NCI-H69 (cell line): ENCODE data around the gene LRRC27.
"Not testable (repeated sequence)": the region's sequence is repeated elsewhere in the genome, so short reads cannot be mapped to it uniquely, and the experiment has no call there.

Experiments
- DNase-seq: peaks from one replicate; lab custom pipeline; 2025; lab: John Stamatoyannopoulos, UW

LRRC27 gene

DNA sequence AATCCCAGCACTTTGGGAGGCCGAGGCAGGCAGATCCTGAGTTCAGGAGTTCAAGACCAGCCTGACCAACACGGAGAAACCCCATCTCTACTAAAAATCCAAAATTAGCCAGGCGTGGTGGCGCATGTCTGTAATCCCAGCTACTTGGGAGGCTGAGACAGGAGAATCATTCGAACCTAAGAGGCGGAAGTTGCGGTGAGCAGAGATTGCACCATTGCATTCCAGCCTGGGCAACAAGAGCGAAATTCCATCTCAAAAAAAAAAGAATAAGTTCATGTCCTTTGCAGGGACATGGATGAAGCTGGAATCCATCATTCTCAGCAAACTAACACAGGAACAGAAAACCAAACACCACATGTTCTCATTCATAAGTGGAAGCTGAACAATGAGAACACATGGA, 17.1 kb upstream of the LRRC27 start:
- not testable (repeated sequence) for DNase-seq

DNA sequence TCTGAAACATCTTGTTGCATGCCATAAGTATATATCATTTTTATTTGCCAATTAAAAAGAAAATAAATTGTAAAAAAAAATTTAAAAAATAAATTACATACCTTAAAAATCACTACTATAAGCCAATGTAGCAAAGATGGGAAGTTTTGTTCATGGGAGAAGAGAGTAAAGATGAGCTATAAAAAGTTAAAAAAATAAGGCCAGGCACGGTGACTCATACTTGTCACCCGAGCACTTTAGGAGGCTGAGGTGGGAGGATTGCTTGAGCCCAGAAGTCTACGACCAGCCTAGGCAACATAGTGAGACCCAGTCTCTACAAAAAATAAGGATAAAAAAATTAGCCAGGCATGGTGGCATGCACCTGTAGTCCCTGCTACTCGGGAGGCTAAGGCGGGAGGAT, 15.9 kb upstream of the LRRC27 start:
- no peak for DNase-seq

DNA sequence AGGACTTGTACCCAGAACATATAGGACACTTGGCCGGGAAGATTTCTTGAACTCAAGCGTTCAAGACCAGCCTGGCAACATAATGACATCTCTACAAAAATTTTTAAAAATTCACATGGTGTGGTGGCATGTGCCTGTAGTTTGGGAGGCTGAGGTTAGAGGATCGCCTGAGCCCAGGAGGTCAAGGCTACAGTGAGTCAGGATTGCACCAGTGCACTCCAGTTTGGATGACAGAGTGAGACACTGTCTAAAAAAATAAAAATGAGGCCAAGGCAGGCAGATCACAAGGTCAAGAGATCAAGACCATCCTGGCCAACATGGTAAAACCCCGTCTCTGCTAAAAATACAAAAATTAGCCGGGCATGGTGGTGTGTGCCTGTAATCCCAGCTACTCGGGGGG, 14.5 kb upstream of the LRRC27 start:
- not testable (repeated sequence) for DNase-seq

DNA sequence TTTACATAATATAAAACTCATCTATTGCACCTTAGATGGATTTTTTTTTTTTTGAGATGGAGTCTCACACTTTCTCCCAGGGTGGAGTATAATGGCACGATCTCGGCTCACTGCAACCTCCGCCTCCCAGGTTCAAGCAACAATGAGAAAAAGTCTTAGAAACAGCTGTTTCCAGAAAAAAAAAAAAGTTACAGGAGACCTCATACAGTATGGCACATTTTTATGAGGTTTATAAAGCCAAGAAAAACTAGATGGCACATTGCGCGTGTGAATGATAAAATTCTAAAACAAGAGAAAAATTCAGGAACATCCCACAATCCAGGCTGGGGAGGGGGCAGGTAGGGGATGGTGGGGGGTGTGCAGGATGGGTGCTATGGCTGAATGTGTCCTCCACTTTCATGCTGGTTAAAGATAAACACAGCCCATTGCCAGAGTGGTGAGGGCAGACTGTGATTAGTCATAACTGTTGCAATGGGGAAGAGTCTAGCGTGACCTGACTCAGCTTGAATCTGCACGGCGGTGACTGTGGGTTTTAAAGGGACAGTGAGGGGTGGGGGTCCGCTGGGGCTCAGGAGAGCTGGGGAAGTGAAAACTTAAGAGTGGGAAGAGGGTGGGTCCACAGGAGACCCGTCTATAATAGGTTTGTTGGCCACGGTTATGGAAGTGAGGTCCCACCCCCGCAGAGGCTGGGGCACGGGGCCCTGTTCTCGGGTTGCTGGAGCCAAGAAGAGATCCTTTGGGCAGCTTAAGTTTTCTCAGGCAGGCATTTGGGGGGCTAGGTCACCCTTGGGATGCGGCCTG, 11.9 kb upstream of the LRRC27 start:
- DNase-seq, result no peak

DNA sequence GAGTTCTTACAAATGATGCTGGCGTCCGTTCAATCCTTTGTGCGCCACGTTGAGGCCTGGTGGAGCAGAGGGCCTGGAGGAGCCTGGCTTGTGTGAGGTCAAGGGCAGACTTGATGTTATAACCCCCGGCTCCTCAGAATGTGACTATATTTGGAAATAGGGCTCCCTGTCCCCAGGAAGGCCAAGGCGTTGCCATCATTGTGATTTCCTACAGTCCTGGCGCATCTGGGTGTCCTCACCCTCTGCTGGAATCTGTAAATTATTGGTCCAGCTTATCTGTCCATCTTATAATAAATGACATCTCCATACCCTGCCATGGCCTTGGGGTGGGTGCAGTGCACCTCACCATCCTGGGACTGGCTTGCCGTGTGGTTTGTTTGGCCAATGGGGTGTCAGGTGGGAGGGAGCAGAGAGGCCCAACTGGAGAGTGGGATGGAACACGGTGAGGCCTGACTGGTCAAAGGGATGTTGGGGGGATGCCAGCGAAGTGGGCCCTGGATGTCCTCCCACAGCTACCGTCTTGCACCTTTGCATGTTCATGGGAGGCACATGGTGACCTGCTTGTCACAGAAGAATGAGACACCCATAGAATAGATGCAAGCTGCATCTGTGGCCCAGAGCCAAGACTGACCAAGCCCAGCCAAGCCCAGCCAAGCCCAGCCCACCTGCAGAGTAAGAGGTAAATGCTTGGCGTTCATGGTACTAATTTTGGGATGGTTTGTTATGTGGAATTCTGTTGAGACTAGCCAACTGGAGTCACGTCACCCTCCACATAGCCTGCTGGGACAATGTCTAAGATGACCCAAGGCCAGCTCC, 11.1 kb upstream of the LRRC27 start:
- DNase-seq, result no peak

DNA sequence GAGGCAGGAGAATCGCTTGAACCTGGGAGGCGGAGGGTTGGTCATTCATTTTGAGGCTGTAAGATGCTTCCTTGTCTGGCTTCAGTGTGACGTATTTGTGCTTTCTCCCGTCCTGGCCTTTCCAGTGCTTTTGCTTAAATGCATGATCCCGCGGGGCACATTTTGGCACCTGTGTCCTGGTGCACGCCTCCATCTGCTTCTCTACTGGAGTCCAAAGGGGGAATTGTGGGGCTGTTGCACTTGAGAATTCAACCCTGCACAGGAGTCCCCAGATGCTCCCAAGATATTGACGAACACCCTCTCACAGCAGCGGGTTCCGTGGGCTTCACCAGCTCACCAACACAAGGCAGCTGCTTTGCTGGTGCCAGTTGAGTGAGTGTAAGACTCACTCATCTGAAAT, 10.3 kb upstream of the LRRC27 start:
- DNase-seq, result no peak

DNA sequence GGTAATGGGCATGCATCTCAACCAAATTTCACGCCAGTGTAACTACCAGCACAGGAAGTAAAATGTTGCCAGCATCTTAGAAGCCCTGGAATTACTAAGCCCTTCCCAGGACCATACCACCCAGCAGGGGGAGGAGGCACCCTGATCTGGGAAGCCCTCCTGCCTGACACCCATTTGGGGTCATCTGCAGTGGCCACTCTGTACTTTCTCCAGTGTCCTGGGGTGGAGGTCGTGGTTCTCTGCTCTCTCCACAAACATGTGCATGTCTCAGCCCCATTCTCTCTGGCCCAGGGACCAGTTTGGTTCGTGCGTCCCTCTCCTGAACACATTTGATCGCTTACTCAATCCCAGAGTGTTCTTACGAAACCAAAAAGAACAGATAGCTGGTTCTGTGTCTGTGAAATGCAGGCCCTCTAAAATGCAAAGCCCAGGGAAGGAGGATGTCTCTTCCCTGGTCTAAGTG, 9.4 kb upstream of the LRRC27 start:
- no peak for DNase-seq

DNA sequence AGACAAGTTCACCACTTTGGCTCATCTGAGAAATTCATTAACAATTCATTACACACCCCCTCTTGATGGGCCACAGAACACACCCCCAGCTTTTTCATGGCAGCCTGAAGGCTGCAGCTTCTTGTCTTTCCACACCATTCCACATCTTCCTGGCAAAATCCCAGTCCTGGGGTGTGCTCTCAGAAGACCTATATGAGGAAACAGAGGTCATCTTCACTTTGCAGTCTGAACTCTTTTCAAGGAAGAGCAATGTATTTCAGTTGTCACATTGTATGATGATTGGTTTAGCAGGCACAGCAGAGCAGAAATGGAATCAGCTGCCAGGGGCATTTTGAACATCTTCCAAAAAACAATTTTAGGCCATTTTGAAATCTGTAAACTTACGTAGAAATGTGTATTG, 7.8 kb upstream of the LRRC27 start:
- DNase-seq, result no peak

DNA sequence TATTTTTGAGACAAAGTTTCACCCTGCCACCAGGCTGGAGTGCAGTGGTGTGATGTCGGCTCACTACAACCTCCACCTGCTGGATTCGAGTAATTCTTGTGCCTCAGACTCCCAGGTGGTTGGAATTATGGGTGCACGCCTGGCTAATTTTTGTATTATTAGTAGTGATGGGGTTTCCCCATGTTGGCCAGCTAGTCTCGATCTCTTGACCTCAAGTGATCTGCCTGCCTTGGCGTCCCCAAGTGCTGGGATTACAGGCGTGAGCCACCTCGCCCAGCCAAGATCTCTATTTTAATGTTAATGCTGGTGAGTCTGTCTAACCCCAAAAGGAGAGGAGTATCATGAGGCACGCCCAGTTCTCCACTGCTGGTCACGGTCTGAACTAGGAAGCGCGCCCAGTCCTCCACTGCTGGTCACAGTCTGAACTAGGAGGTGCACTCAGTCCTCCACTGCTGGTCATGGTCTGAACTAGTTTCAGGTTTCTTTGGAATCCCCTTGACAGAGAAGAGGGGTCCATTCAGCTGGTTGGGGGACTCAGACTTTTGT, 5.6 kb upstream of the LRRC27 start:
- no peak for DNase-seq

DNA sequence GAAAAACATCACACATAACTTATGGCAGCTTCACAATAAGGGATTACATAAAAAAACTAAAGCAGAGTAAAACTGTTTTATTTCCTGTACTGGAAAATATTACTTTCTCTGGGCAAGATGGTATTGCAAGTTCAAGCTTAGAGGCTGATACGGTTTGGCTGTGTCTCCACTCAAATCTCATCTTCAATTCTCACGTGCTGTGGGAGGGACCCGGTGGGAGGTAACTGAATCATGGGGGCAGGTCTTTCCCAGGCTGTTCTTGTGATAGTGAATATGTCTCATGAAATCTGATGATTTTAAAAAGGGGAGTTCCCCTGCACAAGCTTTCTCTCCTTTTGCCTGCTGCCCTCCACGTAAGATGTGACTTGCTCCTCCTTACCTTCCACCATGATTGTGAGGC, 5.1 kb upstream of the LRRC27 start:
- DNase-seq, result no peak

DNA sequence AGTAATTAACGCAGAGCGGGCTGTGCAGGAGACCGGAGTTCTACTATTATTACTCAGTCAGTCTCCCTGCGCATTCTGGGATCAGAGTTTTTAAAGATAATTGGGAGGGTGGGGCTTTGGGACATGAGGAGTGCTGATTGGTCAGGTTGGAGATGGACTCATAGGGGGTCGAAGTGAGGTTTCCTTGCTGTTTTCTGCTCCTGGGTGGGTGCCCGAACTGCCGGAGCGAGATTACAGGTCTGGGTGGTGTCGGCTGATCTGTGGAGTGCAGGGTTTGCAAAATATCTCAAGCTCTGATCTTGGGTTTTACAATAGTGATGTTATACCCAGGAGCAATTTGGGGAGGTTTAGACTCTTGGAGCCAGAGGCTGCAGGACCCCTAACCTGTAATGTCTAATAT, 3.9 kb upstream of the LRRC27 start:
- DNase-seq, result no peak

DNA sequence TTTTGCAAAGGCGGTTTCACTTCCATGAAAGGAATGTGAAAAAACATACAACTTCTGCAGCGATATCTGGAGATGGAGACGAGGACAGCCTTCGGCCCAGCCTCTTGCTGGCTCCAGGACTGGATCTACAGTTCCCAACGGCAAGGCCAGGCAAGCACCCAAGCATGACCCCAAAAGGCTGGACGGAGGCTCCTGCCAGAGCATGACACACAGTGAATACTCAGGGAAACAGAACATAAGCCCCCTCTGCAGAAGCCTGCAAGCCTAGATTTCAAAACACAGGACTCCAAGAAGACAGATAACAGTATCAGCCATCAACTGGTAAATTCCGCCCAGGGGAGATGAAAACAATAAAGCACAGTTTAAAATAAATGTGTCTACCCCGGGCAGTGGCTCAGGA, 3.3 kb upstream of the LRRC27 start:
- no peak for DNase-seq

DNA sequence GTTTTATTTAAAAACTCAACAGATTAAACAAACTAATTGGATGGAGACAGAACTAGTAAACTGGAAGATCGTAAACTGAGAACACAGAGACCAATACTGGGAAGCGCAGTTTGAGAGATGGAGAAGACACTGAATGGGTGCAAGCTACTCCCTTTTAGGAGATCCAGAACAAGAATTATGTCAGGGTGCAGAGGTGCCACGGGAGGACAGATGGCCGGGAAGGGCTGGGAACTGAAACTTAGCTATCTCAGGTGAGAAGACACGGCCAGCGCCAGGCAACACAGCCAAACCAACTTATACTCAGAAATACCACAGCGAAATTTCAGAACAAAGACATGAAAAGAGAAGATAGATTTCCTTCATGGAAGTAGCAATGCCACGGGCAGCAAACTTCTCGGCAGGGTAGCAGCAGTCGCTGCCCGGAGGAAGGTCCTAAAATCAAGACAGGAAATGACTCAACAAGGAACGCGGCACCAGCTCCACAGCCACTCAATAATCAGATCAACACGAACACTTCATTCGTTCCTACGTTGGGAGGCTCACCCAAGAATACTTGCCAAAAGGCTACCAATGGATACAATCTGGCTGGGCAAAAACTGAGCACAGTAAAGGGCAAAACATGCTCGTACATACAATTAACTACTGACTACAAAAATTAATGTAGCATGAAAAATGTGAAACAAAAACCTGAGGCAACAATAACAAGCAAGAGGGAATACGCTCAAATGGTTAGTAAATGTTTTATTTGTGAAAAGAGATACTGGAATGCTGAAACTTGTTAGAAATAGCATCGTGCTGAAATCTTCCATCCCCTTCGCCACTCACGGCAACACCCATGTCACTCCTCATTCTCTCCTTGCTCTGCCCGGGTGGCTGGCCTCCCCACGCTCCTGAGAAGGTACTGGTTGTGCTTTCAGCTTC, 2.2 kb upstream of the LRRC27 start:
- peak; percentile 47 for DNase-seq

DNA sequence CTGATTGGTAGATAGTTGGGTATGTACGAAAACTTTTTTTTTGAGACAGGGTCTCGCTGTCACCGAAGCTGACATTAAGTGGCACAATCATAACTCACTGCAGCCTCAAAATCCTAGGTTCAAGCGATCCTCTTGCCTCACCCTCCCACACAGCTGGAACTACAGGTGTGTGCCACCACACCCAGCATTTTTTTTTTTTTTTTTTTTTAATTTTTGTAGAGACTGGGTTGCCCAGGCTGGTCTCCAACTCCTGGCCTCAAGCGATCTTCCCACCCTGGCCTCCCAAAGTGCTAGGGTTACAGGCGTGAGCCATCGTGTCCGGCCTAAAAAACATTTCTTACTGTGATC, 1.5 kb upstream of the LRRC27 start:
- no peak for DNase-seq

DNA sequence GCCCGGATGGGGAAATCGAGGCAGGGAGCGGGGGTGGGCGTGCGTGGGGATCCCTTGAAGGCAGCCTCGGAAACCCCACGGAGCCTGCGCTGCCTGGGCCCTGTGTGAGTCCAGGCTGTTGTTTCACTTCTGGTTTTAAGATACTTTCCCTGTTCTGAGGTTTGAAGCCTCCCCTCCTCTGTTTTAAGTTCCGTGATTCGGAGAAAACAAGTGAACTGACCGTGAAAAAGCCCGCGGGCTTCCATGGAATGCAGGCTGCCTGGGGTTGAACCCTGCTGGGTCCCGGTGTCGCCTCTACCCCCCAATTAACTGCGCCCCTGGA, 401 bp downstream of the LRRC27 start:
- DNase-seq, result peak; percentile 47

DNA sequence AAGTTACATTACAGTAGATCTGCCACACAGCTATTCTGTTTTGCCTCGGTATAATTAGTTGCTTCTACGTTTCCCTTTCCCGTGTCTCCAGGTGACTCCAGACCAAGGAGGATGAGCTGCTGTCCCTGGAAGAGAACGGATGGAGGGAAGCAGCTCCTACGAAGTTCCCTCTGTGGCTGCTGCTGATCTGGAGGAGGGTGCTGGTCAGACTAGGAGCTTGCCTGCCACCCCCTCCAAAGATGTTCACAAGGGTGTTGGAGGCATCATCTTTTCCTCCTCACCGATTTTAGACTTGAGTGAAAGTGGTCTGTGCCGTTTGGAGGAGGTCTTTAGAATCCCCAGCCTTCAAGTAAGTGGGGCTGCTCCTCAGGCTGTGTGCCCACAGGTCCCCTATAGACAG, 1.4 kb downstream of the LRRC27 start:
- no peak for DNase-seq

DNA sequence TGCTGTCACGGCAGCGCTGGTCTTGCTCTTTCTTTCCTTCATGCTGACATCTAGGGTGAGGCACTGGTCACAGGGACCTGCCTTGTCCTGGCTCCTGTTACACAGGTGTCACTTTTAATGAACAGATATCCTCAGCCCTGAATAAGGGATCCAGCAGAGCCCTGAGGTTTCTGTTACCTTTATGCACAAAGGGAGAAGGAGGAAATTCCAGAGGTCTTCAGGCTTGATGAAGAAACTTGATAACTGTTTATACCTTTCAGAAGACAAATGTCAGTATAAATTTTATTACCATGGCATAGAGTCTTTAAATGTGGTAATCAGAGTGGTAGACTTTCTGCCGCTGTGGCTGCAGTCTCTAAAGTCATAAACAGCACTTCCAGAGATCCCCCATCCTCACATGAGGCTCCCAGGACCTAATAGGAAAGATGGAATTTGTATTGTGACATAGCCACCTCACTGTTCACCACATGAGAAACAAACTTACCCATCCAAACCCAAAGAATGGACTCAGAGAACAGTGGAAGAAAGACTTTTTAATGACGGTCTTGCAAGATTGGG, 2.7 kb downstream of the LRRC27 start:
- no peak for DNase-seq

DNA sequence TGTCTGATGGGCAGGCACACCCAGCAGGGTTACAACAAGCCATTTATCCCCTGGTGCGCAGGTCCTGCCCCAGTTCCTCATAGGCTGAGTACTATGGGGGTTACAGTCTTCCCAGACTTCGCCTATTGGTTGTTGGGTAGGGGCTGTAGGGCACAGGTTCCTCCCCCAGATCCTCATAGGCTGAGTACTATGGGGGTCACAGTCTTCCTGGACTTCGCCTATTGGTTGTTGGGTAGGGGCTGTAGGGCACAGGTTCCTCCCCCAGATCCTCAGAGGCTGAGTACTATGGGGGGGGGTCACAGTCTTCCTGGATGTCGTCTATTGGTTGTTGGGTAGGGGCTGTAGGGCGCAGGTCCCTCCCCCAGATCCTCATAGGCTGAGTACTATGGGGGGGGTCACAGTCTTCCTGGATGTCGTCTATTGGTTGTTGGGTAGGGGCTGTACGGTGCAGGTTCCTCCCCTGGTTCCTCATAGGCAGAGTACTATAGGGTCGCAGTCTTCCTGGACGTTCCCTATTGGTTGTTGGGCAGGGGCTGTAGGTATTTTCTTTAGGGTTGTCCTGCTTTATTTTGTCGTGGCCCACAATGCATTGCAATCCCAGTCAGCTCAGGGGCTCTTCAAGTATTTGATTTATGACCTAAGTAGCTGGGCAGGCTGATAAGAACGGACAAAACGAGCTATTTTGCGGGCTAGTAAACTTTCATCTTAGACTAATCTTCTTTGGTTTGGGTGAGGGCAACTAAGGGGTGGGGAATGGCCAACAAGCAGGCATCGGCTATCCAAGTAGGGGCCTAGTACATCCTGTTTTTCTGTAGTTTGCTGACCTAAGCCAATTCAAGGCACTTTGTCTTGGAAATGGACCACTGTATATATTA, 3.4 kb downstream of the LRRC27 start:
- no peak for DNase-seq

DNA sequence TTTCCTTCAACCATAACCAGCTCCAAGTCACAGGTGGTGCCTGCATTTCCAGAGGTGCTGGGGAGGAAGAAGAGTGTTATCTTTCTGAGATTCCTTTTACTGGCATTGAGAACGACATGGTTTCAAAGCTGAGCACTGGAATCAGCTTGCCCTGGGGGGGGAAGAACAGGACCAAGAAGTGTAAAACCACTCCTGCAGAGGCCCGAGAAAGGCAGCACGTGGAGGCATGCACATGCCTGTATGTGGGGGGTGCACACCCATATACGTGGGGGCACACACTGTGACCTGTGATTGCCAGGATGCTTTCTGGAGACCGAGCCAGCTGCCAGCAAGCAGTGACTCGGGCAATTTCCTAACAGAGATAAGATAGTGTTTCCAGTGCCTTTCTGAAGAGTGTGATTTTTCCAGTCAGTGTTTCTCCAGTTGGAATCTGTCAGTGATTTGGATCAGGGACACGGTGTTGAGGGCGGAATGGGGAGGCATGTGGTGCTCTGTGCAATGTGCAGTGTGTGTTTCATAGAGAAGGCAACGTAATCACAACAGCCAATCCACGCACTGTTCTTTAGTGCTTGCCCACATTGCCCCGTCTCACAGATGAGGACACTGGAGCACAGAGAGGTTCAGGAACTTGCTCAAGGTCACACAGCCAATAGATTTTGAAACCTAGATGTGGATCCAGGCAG, 4.2 kb downstream of the LRRC27 start:
- no peak for DNase-seq

DNA sequence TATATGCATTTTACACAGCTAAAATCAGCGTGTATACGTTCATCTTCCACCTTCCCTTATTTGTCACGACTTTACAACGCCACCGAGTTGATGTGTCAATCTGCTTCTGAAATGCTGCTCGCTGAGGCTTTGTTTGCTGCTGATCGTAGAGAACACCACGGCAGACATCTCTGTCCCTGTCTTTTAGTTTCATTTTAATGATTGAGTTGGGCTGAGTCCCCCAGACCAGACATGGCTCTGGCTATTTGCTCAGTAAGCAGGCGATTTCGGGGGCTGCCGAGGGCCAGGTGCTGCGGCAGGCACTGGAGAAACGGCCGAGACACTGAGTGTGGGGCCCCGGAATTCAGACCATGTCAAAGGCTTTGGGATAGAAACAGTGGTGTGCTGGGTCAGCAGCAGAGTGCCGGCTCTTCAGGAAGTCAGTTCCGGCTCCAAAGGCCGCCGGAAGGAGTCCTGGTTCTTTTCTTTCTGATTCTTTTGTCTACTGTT, 5.0 kb downstream of the LRRC27 start:
- no peak for DNase-seq
